Measurements from ENCODE around the gene RIPK4.

Gene RIPK4

GRCh38 chr21:41766883-41767605, at the start of gene RIPK4:
TSS of gene RIPK4 (minus strand) at chr21:41767052. CDS start at chr21:41767041, 11 bp downstream.
- peak within 1 kb of the TSS; percentile 14 for H3K4me3 ChIP-seq (ENCODE audit: low read depth, low read length)
- TF ChIP-seq CTCF (conservative IDR thresholded peaks at IDR 0.05; ENCODE audit: low read depth, low read length): no peak
- no peak for DNase-seq (ENCODE audit: low read depth)

- TF ChIP-seq CTCF (conservative IDR thresholded peaks at IDR 0.05; ENCODE audit: low read depth, low read length): no peak
- H3K4me3 ChIP-seq (ENCODE audit: low read depth, low read length): no peak overlapping the region
- no peak for DNase-seq (ENCODE audit: low read depth)
Observed at GRCh38 chr21:41815652-41816582, 49.1 kb upstream of the RIPK4 start.

GRCh38 chr21:41813226-41813625, 46.4 kb upstream of the RIPK4 start:
- H3K4me3 ChIP-seq (ENCODE audit: low read depth, low read length): no peak overlapping the region
- no peak for TF ChIP-seq CTCF (conservative IDR thresholded peaks at IDR 0.05; ENCODE audit: low read depth, low read length)
- DNase-seq (ENCODE audit: low read depth): no peak

GRCh38 chr21:41812679-41813078, 45.8 kb upstream of the RIPK4 start:
- no peak for TF ChIP-seq CTCF (conservative IDR thresholded peaks at IDR 0.05; ENCODE audit: low read depth, low read length)
- no peak for DNase-seq (ENCODE audit: low read depth)
- H3K4me3 ChIP-seq (ENCODE audit: low read depth, low read length): no peak overlapping the region

- no peak overlapping the region for H3K4me3 ChIP-seq (ENCODE audit: low read depth, low read length)
- TF ChIP-seq CTCF (conservative IDR thresholded peaks at IDR 0.05; ENCODE audit: low read depth, low read length): no peak
- DNase-seq (ENCODE audit: low read depth): no peak
Observed at GRCh38 chr21:41810597-41810932, 43.7 kb upstream of the RIPK4 start.

- TF ChIP-seq CTCF (conservative IDR thresholded peaks at IDR 0.05; ENCODE audit: low read depth, low read length): no peak
- DNase-seq (ENCODE audit: low read depth): no peak
- no peak overlapping the region for H3K4me3 ChIP-seq (ENCODE audit: low read depth, low read length)
Observed at GRCh38 chr21:41809891-41810596, 43.2 kb upstream of the RIPK4 start.

Data from choroid plexus epithelial cell (primary cell).